ENCODE results near the gene STX8.
"Not testable (repeated sequence)": the region's sequence is repeated elsewhere in the genome, so short reads cannot be mapped to it uniquely, and the experiment has no call there.

STX8 gene
- total RNA-seq, result 20.6 to 30.3 reads per million in 2 donors

- peak; percentile 51 to 88 (median 61) for DNase-seq
Measured at GRCh38 chr17:9575381-9576101, at the start of gene STX8. Gene STX8 (minus strand): TSS chr17:9575820. CDS start chr17:9575808, 12 bp downstream.

- DNase-seq, result no peak
Measured at GRCh38 chr17:9622961-9623360, 47.3 kb upstream of the STX8 start.

- DNase-seq, result no peak
Measured at GRCh38 chr17:9615486-9615885, 39.9 kb upstream of the STX8 start.

GRCh38 chr17:9612006-9612405 lies 36.4 kb upstream of the STX8 start:
- no peak for DNase-seq

- DNase-seq, result no peak
Measured at GRCh38 chr17:9611557-9611956, 35.9 kb upstream of the STX8 start.

GRCh38 chr17:9607058-9607457 lies 31.4 kb upstream of the STX8 start:
- not testable (repeated sequence) for DNase-seq

- no peak for DNase-seq
Measured at GRCh38 chr17:9606453-9606852, 30.8 kb upstream of the STX8 start.

GRCh38 chr17:9604583-9604982 lies 29.0 kb upstream of the STX8 start:
- not testable (repeated sequence) for DNase-seq

- DNase-seq, result no peak
Measured at GRCh38 chr17:9598661-9599060, 23.0 kb upstream of the STX8 start.

GRCh38 chr17:9597638-9598037 lies 22.0 kb upstream of the STX8 start:
- not testable (repeated sequence) for DNase-seq

GRCh38 chr17:9594065-9594464 lies 18.4 kb upstream of the STX8 start:
- DNase-seq, result no peak

- DNase-seq, result no peak
Measured at GRCh38 chr17:9587969-9588656, 12.5 kb upstream of the STX8 start.

GRCh38 chr17:9577373-9577709 lies 1.7 kb upstream of the STX8 start:
- no peak for DNase-seq

GRCh38 chr17:9576521-9577372 lies 1.1 kb upstream of the STX8 start, which contains the start of gene CFAP52:
Gene CFAP52 (plus strand): TSS chr17:9576642. CDS start chr17:9576696, 54 bp downstream.
- peak; percentile 44 to 78 (median 64) for DNase-seq

GRCh38 chr17:9571201-9571600 lies 4.4 kb downstream of the STX8 start:
- DNase-seq, result no peak

- no peak for DNase-seq
Measured at GRCh38 chr17:9568957-9569588, 6.5 kb downstream of the STX8 start.

- DNase-seq, result no peak
Measured at GRCh38 chr17:9568004-9568403, 7.6 kb downstream of the STX8 start.

GRCh38 chr17:9566739-9567138 lies 8.9 kb downstream of the STX8 start:
- not testable (repeated sequence) for DNase-seq

- peak in 1 of 5 experiments; percentile 60 for DNase-seq
Measured at GRCh38 chr17:9566067-9566466, 9.6 kb downstream of the STX8 start.

GRCh38 chr17:9564104-9564503 lies 11.5 kb downstream of the STX8 start:
- no peak for DNase-seq

GRCh38 chr17:9557857-9558256 lies 17.8 kb downstream of the STX8 start:
- DNase-seq, result no peak

GRCh38 chr17:9557161-9557755 lies 18.4 kb downstream of the STX8 start:
- DNase-seq, result no peak
